Activated T-cell treated with anti-CD3 and anti-CD28 coated beads for 48 hours (primary cell): ENCODE measurements around the gene SMIM10.
"Not testable (repeated sequence)": the region's sequence is repeated elsewhere in the genome, so short reads cannot be mapped to it uniquely, and the experiment has no call there.

Experiments used
- DNase-seq: peaks from one replicate; pipeline ENCODE4 v3.0.0-alpha.2; 2020; ENCODE audit warnings: low read depth

The SMIM10 gene

GRCh38 chrX:135015523-135016245 is 24.9 kb downstream of the SMIM10 start:
- no peak for DNase-seq

GRCh38 chrX:135019890-135020289 is 29.1 kb downstream of the SMIM10 start:
- not testable (repeated sequence) for DNase-seq

GRCh38 chrX:135023791-135024190 is 33.0 kb downstream of the SMIM10 start:
- not testable (repeated sequence) for DNase-seq

DNA sequence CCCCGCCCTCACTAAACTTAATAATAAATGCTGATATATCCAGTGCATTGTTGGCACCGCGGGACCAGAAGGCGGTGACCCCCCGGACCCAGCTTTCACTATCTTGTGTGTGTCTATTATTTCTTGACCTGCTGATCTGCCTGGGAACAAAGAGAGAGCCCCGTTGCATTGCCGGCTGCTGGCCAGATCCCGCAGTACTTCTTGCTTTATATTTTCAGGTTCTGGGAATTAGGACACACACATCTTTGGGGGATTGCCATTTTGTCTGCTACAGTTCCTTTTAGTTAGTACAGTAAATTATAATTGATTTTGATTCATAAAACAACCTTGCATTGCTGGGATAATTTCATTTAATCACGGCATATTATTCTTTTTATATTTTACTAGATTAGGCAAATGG is 33.7 kb downstream of the SMIM10 start:
- DNase-seq = no peak

DNA sequence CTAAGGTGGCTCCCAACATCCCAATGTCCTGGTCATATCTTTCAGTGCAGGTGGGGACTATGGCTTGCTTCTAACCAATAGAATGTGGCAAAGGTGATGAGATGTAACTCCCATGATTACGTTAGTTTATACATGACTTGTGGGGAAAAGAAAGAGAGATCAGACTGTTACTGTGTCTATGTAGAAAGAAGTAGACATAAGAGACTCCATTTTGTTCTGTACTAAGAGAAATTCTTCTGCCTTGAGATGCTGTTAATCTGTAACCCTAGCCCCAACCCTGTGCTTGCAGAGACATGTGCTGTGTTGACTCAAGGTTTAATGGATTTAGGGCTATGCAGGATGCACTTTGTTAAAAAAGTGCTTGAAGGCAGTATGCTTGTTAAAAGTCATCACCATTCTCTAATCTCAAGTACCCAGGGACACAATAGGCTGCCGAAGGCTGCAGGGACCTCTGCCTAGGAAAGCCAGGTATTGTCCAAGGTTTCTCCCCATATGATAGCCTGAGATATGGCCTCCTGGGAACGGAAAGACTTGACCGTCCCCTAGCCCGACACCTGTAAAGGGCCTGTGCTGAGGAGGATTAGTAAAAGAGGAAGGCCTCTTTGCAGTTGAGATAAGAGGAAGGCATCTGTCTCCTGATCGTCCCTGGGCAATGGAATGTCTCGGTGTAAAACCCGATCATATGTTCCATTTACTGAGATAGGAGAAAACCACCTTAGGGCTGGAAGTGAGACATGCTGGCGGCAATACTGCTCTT is 39.6 kb downstream of the SMIM10 start:
- not testable (repeated sequence) for DNase-seq

DNA sequence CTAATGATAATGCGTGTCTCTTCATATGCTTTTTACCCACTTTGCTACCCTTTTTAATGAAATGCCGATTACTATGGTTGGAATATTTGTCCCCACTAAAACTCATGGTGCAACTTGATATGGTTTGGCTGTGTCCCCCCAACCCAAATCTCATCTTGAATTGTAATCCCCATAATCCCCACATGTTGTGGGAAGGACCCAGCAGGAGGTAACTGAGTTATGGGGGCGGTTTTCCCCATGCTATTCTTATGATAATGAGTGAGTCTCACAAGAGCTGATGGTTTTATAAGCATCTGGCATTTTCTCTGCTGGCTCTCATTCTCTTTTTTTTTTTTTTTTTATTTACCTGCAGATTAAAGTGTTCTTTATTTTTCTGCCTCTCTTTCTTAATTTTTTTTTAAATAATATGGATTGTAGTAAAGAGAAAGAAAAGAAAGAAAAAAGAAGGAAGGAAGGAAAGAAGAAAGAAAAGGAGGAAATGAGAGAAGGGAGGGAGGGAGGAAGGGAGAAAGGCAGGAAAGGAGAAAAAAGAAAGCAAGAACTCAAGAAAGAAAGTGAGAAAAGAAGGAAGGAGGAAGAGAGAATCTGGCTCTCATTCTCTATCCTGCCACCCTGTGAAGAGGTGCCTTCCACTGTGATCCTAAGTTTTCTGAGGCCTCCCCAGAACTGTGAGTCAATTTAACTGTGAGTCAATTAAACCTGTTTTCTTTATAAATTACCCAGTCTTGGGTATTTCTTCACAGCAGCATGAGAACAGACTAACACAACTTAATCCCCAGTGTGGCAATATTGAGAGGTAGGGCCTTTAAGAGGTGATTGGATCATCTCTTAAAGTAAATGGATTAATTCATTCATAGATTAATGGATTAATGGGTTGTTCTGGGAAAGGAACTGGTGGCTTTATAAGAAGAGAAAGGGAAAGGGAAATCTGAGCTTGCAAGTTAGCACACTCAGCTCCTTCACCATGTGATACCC is 50.6 kb downstream of the SMIM10 start:
- not testable (repeated sequence) for DNase-seq
